Keratinocyte (primary cell): Measurements from ENCODE around the gene PRKCH. TPM values are rescaled to one million over a fixed set of nuclear protein-coding genes. Genes with fewer than 3 reads are reported as not detected.
A peak's percentile ranks its signal among the peaks of the same experiment; 100 is the strongest.

ENCODE experiments used
- DNase-seq: peaks from one replicate; pipeline ENCODE4 v3.0.0-alpha.2; 2011; ENCODE audit warnings: low read depth, missing footprints, low spot score
- FAIRE-seq: peaks from 2 replicates; lab custom pipeline; 2011; peaks lifted over from hg19 to GRCh38; lab: Jason Lieb, UNC
- H2AFZ ChIP-seq: 2 replicates; pipeline ENCODE4 v1.6.0; 2012; ENCODE audit warnings: low read length, control low read depth, inconsistent platforms; ENCODE audit not compliant: control insufficient read depth
- H3K27ac ChIP-seq: 2 replicates; pipeline ENCODE4 v1.5.1; 2011; ENCODE audit warnings: low read length; ENCODE audit not compliant: control insufficient read depth, insufficient read depth
- H3K27me3 ChIP-seq: 3 replicates; pipeline ENCODE4 v1.6.0; 2011; ENCODE audit warnings: low read length; ENCODE audit not compliant: control insufficient read depth, insufficient read depth; ENCODE audit errors: extremely low read depth
- H3K36me3 ChIP-seq, 2 experiments: 2 replicates in 1 of 2; 3 replicates in 1 of 2; pipeline ENCODE4 v1.5.1; 2011; ENCODE audit warnings: low read length in 2 of 2, mild to moderate bottlenecking in 1 of 2; ENCODE audit not compliant: control insufficient read depth in 2 of 2, insufficient read depth in 2 of 2; ENCODE audit errors: extremely low read depth in 1 of 2
- H3K4me1 ChIP-seq: 3 replicates; pipeline ENCODE4 v1.5.1; 2011; ENCODE audit warnings: low read length; ENCODE audit not compliant: control insufficient read depth, insufficient read depth; ENCODE audit errors: extremely low read depth
- H3K4me2 ChIP-seq: 3 replicates; pipeline ENCODE4 v1.6.0; 2011; ENCODE audit warnings: low read depth, low read length; ENCODE audit not compliant: control insufficient read depth, insufficient read depth; ENCODE audit errors: extremely low read depth
- H3K4me3 ChIP-seq, 3 experiments: fragments of 200-600 bp in 1 of 3; sonication (generic) in 1 of 3; 2 replicates in 2 of 3; 3 replicates in 1 of 3; pipeline ENCODE4 v1.5.1; 2011 to 2016; ENCODE audit warnings: low read length in 3 of 3, mild to moderate bottlenecking in 3 of 3, control low read depth in 2 of 3, inconsistent platforms in 1 of 3, low read depth in 1 of 3, mixed read lengths in 1 of 3, mixed run types in 1 of 3, moderate library complexity in 1 of 3; ENCODE audit not compliant: control insufficient read depth in 2 of 3, insufficient read depth in 2 of 3; ENCODE audit errors: extremely low read depth in 1 of 3
- H3K79me2 ChIP-seq: 2 replicates; pipeline ENCODE4 v1.6.0; 2012; ENCODE audit warnings: low read length; ENCODE audit not compliant: control insufficient read depth, insufficient read depth
- H3K9ac ChIP-seq: 3 replicates; pipeline ENCODE4 v1.6.0; 2011; ENCODE audit warnings: low read length; ENCODE audit not compliant: control insufficient read depth, insufficient read depth; ENCODE audit errors: extremely low read depth
- H3K9me1 ChIP-seq: 3 replicates; pipeline ENCODE4 v1.6.0; 2011; ENCODE audit warnings: low read length; ENCODE audit not compliant: control insufficient read depth, insufficient read depth; ENCODE audit errors: extremely low read depth
- H3K9me3 ChIP-seq: 2 replicates; pipeline ENCODE4 v1.5.1; 2012; ENCODE audit warnings: low read depth, low read length; ENCODE audit not compliant: control insufficient read depth
- H4K20me1 ChIP-seq: 3 replicates; pipeline ENCODE4 v1.6.0; 2011; ENCODE audit warnings: low read length; ENCODE audit not compliant: control insufficient read depth, insufficient read depth; ENCODE audit errors: extremely low read depth
- EZH2 ChIP-seq: IDR thresholded peaks from one replicate; pipeline ENCODE4 v1.6.1; 2012; ENCODE audit warnings: inconsistent platforms, mild to moderate bottlenecking, low read length, moderate library complexity
- dilution Hi-C: fragments of 300-500 bp; cut with MboI; formaldehyde crosslinking; loops from one replicate; pipeline ENCODE4 v1.7.0; 2020; ENCODE audit warnings: low sequenced_read_pairs; ENCODE audit not compliant: extremely low pct_ligation_motif_present
- polyA plus RNA-seq, 5 experiments: library from polyadenylated mRNA; depleted of rRNA in 3 of 5; stranded (reverse) in 3 of 5; stranded (forward) in 1 of 5; unstranded in 1 of 5; fragments of >200 nt; gene quantifications; 1 replicate in 1 of 5; 2 replicates in 3 of 5; 3 replicates in 1 of 5; pipeline versions ENCODE4 v1.2.1 to v1.2.3, GENCODE V29; 2011 to 2012; ENCODE audit warnings: missing spikeins in 2 of 5, low read depth in 1 of 5, low replicate concordance in 1 of 5
- TF ChIP-seq, protein P1 (sequence below), 3 experiments: IDR thresholded peaks in 1 of 3; conservative IDR thresholded peaks in 1 of 3; optimal IDR thresholded peaks in 1 of 3; 2 replicates in 2 of 3; 3 replicates in 1 of 3; pipeline versions ENCODE3 to v1.5.1; 2011; ENCODE audit warnings: low read length in 3 of 3, mild to moderate bottlenecking in 3 of 3, moderate library complexity in 2 of 3, control low read depth in 1 of 3, inconsistent platforms in 1 of 3; ENCODE audit not compliant: insufficient read depth in 2 of 3; ENCODE audit errors: extremely low read depth in 1 of 3

PRKCH gene
- polyA plus RNA-seq, 1 donor (not counting 4 experiments of a cell fraction or from before 2014, with no cell fraction given) = 13.7 TPM

DNA sequence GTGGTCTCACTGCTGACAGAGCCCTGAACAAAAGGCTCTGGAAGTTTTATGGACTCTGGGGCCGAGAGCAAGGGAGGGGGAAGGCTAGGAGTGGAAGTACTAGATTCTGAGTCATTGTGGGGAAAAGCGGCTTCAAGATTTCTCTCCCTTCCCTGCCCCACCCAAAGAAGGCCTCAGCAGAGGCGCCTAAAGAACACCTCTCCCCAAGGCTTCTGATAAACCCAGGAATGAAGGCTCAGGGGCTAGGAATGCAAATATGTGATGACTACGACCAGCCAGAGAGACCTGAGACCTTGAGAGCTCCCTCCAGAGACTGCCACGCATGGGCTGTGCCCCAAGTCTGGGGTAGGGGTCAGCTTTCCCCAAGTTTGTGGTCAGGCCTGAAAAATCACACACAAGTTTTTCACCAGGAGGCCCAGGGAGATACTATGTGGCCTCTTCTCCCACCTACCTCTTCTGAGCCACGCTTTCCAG lies 243.3 kb downstream of the PRKCH start:
- Histone ChIP-seq H3K79me2 (no peaks in the 10 kb centered on the region), H3K9ac (peak overlapping the region; percentile 80), H3K9me3 (no peaks in the 10 kb centered on the region), H4K20me1 (no peaks in the 10 kb centered on the region), H3K4me2 (peak overlapping the region; percentile 76), H3K4me1 (peaks cover 79% of the 10 kb centered on the region), H2AFZ (peak overlapping the region; percentile 92), H3K4me3 (peak overlapping the region in 2 of 3 experiments; percentile 9 to 36), H3K27me3 (no peaks in the 10 kb centered on the region), H3K36me3 (no peaks in the 10 kb centered on the region), H3K27ac (peak overlapping the region; percentile 98), H3K9me1 (no peaks in the 10 kb centered on the region)
- FAIRE-seq = peak; percentile 93
- peak; percentile 91 for DNase-seq
- dilution Hi-C loops = no loop called here
- TF ChIP-seq EZH2 = no peak
- TF ChIP-seq, protein P1, sequence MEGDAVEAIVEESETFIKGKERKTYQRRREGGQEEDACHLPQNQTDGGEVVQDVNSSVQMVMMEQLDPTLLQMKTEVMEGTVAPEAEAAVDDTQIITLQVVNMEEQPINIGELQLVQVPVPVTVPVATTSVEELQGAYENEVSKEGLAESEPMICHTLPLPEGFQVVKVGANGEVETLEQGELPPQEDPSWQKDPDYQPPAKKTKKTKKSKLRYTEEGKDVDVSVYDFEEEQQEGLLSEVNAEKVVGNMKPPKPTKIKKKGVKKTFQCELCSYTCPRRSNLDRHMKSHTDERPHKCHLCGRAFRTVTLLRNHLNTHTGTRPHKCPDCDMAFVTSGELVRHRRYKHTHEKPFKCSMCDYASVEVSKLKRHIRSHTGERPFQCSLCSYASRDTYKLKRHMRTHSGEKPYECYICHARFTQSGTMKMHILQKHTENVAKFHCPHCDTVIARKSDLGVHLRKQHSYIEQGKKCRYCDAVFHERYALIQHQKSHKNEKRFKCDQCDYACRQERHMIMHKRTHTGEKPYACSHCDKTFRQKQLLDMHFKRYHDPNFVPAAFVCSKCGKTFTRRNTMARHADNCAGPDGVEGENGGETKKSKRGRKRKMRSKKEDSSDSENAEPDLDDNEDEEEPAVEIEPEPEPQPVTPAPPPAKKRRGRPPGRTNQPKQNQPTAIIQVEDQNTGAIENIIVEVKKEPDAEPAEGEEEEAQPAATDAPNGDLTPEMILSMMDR (optimal IDR thresholded peaks at IDR 0.05 in 1 of 3, IDR thresholded peaks at IDR 0.05 in 1 of 3, conservative IDR thresholded peaks at IDR 0.05 in 1 of 3; ENCODE audit: extremely low read depth in 1 of 3, insufficient read depth in 2 of 3, low read length in 3 of 3) = peak in 1 of 3 experiments; percentile 2

DNA sequence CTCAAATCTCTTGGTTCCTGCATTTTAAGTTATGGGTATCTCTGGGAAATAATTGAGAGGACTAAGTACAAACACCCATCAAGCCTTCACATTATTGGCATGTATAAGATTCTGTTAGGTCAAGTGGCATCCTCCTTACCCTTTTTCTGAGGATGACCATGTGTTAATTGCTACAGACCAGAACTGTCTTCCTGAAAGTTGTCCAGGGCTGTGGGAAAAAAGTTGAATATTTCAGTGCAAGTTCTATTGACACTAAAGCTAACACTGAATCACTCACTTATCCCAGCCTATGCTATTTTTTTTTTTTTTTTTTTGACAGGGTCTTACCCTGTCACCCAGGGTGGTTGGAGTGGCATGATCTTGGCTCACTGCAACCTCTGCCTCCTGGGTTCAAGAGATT lies 243.8 kb downstream of the PRKCH start:
- DNase-seq = no peak
- Histone ChIP-seq H4K20me1 (no peaks in the 10 kb centered on the region), H3K4me2 (peak overlapping the region; percentile 76), H3K27ac (peak overlapping the region; percentile 98), H3K27me3 (no peaks in the 10 kb centered on the region), H2AFZ (no peak overlapping the region), H3K9ac (peak overlapping the region; percentile 80), H3K36me3 (no peaks in the 10 kb centered on the region), H3K4me3 (peak overlapping the region in 1 of 3 experiments; percentile 36), H3K9me3 (no peaks in the 10 kb centered on the region), H3K9me1 (no peaks in the 10 kb centered on the region), H3K4me1 (peaks cover 84% of the 10 kb centered on the region), H3K79me2 (no peaks in the 10 kb centered on the region)
- FAIRE-seq = no peak
- dilution Hi-C loops = no loop called here
- TF ChIP-seq, protein P1 (optimal IDR thresholded peaks at IDR 0.05 in 1 of 3, IDR thresholded peaks at IDR 0.05 in 1 of 3, conservative IDR thresholded peaks at IDR 0.05 in 1 of 3; ENCODE audit: extremely low read depth in 1 of 3, insufficient read depth in 2 of 3, low read length in 3 of 3) = no peak
- TF ChIP-seq EZH2 = no peak
